ENCODE data around the gene PRR33.

GRCh38 chr11:1921574-1922141 is 30.0 kb upstream of the PRR33 start:
- TF ChIP-seq CTCF (IDR thresholded peaks at IDR 0.05) (no peak), POLR2A (IDR thresholded peaks at IDR 0.05) (no peak)
